NCI-H345 treated with DMSO at 0.1 percent for 48 hours (cell line): ENCODE measurements around the gene TAF1L.
"Not testable (repeated sequence)": the region's sequence is repeated elsewhere in the genome, so short reads cannot be mapped to it uniquely, and the experiment has no call there.

Source experiments
- DNase-seq: peaks from one replicate; lab custom pipeline; 2025; ENCODE audit not compliant: unreplicated experiment; lab: John Stamatoyannopoulos, UW

TAF1L gene, protein sequence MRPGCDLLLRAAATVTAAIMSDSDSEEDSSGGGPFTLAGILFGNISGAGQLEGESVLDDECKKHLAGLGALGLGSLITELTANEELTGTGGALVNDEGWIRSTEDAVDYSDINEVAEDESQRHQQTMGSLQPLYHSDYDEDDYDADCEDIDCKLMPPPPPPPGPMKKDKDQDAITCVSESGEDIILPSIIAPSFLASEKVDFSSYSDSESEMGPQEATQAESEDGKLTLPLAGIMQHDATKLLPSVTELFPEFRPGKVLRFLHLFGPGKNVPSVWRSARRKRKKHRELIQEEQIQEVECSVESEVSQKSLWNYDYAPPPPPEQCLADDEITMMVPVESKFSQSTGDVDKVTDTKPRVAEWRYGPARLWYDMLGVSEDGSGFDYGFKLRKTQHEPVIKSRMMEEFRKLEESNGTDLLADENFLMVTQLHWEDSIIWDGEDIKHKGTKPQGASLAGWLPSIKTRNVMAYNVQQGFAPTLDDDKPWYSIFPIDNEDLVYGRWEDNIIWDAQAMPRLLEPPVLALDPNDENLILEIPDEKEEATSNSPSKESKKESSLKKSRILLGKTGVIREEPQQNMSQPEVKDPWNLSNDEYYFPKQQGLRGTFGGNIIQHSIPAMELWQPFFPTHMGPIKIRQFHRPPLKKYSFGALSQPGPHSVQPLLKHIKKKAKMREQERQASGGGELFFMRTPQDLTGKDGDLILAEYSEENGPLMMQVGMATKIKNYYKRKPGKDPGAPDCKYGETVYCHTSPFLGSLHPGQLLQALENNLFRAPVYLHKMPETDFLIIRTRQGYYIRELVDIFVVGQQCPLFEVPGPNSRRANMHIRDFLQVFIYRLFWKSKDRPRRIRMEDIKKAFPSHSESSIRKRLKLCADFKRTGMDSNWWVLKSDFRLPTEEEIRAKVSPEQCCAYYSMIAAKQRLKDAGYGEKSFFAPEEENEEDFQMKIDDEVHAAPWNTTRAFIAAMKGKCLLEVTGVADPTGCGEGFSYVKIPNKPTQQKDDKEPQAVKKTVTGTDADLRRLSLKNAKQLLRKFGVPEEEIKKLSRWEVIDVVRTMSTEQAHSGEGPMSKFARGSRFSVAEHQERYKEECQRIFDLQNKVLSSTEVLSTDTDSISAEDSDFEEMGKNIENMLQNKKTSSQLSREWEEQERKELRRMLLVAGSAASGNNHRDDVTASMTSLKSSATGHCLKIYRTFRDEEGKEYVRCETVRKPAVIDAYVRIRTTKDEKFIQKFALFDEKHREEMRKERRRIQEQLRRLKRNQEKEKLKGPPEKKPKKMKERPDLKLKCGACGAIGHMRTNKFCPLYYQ (N-terminal part only)

DNA sequence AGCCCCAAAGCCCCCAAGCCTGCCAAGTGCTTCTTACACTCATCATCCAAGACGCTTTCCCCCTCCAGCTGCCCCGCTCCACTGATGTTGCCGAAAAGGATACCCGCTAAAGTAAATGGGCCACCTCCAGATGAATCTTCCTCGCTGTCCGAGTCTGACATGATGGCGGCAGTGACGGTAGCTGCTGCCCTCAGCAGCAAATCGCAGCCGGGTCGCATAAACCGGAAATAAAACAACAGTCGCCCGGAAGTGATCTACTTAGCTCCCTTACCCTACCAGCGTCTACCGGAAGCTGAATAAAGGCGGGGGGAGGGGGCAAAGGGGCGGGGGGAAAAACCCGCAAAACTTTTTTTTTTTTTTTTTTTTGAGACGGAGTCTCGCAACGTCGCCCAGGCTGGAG, at the start of gene TAF1L:
TSS of gene TAF1L (minus strand) at position 308 of the 400 bp plus-strand sequence. CDS start at position 218, 90 bp downstream.
- no peak for DNase-seq

DNA sequence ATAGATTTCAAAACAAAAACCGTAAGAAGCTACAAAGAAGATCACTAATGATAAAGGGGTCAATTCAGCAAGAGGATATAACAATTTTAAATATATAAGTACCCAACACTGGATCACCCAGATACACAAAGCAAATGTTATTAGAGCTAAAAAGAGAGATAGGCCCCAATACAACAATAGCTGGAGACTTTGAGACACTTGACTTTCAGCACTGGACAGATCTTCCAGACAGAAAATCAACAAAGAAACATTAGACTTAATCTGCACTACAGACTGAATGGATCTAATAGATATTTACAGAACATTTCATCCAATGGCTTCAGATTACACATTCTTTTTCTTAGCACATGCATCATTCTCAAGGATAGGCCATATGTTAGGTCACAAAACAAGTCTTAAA, 46.3 kb upstream of the TAF1L start:
- DNase-seq: no peak

DNA sequence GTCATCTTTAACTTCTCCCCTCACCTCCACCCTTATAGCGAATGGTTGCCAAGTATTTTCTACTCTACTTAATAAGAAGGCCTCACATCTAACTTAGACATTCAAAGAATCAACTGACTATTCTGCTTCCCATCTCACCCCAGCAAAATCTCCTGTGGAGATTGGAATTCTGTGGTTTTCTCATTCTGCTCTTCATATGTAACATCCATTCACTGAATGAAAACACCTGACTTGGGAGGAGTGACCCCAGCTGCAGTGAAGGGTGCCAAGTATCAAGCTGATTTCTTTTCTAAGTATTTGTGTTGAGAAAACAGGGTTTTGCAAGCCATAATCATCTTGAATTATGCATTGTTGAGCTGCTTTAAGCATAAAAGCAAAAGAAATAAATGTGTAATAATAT, 42.5 kb upstream of the TAF1L start:
- no peak for DNase-seq

DNA sequence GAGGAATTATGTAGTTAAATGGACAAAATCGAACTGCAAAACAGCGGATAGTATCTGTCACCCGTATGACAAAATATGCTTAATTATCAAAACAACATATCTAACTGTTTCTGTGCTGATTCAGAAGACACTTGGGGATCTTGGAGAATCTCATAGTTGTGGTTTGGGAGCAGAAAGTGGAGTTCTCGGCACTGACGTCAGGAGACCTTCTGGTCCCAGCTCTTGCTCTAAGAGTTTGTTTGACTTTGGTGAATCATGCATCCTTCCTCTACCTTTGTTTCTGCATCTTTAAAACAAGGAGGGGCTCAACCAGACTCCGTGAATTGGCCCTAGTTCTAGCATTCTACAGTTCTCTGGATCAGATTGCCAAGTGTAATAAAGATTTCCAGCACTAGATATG, 37.0 kb upstream of the TAF1L start:
- no peak for DNase-seq

DNA sequence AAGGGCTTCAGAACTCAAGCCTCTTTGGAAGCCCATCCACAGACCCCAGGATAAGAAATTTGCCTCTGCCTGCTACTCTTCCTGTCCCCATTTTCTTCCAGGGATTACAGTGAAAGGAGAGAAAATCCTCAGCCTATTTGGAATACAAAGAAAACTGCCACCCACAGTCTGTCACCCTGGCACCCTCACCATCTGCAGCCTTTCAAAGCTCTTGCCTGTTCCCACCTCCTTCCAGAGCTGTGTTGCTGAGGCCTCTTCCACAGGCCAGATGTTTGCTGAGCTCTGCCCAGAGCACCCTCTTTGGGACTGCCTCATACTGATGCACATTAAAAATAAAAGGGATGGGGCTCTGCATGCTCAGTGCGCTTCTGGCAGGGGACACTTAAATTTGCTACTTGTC, 35.9 kb upstream of the TAF1L start:
- DNase-seq: no peak

DNA sequence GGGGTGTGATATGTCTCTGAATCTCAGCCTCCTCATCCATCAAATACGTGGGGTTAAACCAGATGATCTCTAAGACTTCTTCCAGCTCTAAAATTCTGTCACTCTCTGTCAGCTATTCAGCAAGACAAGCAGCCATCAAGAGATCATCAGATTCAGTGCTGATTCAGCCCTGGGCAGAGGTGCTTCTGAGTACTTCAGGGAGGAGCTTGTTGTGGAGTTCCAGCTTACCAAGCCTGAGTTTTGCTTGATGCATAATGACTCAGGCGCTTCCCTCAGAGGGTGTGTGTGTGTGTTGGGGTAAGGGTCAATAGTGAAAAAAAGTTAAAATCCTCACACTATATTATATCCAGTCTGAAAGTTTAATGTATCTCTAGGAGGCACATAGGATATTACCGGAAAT, 29.6 kb upstream of the TAF1L start:
- no peak for DNase-seq

DNA sequence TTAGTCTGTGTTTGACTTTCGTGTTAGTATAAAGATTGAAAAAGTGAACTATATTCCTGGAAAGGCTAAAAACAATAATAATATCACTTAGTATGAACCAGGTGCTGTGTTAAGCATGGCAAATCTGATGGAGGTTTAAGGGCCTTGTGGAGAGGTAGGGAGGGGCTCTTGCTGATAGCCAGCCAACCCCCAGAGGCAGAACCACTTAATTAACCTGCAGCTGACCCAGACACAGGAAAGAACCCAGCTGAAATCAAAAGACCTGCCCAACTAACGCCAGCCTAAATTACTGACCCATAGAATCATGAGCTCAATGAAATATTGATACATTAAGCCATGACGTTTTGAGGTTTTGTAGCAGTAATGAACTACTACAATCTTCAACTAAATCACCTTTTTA, 28.3 kb upstream of the TAF1L start:
- DNase-seq: no peak

DNA sequence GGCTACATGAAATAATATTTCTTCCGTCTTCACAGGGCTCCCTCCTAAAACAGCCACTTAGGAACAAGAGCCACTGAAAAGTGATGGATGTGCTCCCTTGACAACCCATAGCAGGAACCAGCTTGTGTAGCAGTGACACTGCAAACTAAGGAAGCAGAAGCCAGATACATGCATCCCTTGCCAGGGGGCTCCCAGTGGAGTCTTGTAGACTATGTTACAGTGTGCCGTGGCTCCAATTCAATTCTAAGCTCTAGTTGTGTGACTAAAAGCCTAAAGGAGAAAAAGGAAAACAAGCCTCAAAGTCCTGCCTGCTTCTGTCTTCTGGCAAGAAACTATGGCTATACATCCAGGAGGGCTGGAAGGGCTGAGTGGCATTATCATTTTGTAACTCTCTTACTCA, 12.2 kb upstream of the TAF1L start:
- no peak for DNase-seq

DNA sequence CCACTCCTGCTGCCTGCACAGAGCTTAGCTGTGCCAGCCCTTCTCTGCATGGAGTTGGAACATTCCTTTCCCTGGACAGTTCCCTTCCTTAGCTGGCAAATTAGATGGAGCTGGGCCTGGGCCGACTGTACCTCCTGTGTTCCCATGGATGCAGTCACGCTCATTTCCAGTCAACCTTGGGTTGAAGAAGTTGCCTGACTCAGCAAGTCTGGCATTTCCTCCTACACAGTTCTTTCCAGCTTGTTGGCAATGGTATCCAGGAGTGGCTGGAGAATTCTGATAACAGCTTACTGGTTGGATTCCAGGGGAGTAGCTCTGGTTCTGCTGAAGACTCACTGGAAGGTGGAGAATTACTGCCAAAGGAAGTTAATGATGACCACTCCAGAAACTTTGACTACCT, 9.2 kb upstream of the TAF1L start:
- no peak for DNase-seq

DNA sequence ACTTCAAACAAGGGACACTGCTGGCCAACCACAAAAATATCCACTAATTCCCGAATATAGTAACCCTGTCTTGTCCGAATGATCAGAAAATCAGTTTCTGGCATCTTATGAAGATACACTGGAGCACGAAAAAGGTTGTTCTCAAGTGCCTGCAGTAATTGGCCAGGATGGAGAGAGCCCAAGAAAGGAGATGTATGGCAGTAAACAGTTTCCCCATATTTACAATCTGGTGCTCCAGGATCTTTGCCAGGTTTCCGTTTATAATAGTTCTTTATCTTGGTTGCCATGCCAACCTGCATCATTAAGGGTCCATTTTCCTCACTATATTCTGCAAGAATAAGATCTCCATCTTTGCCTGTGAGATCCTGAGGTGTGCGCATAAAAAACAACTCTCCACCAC, 2.3 kb downstream of the TAF1L start:
- DNase-seq: not testable (repeated sequence)

DNA sequence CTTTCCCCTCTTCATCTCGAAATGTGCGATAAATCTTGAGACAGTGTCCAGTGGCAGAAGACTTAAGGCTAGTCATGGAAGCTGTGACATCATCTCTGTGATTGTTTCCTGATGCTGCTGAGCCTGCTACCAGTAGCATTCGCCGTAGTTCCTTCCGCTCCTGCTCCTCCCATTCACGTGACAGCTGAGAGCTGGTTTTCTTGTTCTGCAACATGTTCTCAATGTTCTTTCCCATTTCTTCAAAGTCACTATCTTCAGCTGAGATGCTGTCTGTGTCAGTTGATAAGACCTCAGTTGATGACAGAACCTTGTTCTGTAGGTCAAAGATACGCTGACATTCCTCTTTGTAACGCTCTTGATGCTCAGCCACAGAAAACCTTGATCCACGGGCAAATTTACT, 3.5 kb downstream of the TAF1L start:
- no peak for DNase-seq

DNA sequence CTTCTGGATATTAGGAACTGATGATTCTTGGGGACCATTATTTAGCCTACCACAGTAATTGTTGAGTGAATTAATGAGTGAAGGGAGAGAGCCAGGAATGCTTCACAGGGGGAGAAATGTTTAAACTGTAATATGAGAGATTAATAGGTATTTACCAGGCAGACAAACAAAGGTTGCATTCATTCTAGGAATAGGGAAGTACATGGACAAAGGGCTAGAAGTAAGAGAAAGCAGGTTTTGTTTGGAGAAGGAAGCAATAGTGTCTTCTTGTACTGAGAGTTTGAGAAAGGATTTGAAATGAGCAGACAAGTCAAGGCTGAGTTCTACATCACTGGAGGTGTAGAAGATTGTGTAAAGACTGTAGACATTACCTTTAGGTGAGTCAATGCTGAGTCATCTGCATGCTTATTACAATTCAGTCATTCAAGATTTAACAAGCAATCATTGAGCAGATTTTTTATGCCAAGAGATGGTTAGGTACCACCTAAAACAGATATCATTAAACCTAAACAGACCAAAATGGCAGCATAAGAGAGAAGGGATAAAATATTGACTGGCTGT, 8.0 kb downstream of the TAF1L start:
- DNase-seq: no peak

DNA sequence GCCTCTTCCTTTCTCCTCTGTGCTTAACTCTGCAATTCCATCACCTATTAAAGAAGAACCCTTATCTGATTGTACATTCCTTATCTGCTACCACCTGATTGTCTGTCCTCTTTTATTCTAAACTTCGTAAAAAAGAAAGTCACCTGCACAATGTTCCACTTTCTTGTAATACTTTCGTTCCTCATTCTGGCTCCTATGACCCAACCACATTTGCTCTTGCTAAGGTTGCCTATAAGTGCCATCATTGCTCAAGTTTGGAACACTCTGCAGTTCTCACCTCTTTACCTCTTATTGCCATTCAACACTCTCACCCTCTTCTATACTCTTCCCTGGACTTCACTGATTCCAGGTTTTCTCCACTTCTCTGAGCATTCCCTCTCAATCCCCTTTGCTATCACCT, 10.1 kb downstream of the TAF1L start:
- DNase-seq: no peak

DNA sequence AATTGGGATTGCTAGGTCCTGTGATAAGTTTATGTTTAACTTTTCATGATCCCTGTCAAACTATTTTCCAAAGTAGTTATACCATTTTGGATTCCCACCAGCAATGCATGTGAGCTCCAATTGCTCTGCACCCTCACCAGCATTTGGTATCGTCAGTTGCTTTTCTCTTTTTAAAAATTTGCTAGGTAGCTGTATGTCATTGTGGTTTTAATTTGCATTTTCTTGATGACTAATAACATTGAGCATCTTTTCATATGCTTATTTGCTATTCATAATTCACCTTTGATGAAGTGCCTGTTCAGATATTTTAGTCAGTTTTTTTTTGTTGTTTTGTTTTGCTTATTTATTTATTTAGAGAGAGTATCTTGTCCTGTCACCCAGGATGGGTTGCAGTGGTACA, 12.5 kb downstream of the TAF1L start:
- no peak for DNase-seq

DNA sequence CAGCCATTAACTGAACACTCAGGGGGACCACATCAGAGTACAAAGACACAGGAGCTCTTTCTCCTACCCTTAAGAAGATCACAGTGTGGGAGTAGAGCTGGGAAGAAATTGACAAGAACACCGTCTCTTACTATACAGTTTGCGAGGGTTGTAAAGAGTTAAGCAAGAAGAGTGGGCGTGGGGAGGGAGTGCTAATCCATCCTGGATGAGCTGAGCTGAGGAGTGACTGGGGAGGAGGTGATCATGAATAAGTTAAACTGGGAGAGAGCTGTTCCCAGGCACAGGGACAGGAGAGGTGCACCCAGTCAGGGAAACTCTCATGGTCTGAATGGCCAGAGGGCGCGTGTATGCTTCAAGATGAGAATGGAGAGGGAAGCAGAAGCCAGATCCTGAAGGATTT, 17.2 kb downstream of the TAF1L start:
- DNase-seq: no peak

DNA sequence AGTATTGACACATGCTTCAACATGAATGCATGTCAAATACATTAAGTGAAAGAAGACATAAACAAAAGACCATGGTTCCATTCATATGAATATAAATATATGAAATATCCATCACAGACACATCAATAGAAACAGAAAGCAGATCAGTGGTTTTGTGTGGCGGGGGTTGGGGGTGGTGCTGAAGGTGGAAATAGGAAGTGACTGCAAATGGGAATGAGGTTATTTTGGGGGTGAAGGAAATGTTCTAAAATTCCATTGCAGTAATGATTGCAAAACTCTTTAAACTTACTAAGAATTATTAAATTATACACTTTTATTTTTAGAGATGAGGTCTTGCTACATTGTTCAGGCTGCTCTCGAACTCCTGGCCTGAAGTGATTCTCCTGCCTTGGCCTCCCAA, 28.7 kb downstream of the TAF1L start:
- DNase-seq: no peak

DNA sequence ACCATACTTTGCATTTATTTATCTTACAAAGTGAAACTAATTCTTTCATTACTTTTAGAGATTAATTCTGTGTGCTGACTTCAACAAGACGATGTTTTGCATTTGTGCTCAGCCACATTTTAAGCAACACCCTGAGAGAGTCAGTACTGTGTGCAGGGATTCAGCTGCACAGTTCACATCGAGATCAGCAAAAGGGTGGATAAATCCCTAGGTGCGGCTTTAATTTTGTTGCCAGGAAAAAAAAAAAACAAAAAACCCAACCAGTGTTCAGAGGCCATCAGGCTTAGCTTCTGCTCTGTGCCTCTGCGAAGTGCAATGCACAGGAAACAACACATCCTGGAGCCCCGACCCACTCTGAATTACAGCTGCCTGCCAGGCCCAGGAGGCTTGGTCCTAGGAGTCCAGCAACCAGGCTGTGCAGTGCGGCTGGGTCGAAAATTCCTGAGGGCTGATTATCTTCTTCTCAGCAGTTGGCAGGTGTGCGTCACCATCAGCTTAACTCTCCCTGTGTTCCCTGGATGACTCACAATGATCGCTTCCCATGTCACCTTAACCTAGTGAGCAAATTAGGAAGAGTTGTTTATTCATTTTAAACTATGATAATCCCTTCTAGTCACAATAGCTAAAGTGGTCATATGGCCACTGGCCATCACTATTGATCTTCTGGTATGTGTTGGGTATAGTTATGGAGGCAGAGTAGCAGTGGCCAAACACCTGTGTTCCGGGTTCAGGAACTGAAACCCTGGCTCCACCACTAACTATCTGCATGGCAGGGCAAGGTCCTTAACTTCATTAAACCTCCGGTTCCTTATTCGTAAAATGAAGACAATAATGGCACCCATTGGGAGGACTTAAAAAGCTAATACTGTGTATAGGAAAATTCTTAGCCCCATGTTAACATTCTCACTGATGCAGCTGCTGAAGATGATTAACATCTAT, 31.3 kb downstream of the TAF1L start:
- DNase-seq: no peak

DNA sequence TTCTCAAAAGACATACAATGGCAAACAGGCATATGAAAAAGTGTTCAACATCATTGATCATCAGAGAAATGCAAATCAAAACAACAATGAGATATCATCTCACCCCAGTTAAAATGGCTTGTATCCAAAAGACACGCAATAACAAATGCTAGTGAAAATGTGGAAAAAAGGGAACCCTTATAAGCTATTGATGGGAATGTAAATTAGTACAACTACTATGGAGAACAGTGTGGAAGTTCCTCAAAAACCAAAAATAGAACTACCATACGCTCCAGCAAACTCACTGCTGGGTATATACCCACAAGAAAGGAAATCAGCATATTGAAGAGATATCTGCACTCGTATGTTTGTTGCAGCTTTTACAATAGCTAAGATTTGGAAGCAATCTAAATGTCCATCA, 36.4 kb downstream of the TAF1L start:
- DNase-seq: not testable (repeated sequence)

DNA sequence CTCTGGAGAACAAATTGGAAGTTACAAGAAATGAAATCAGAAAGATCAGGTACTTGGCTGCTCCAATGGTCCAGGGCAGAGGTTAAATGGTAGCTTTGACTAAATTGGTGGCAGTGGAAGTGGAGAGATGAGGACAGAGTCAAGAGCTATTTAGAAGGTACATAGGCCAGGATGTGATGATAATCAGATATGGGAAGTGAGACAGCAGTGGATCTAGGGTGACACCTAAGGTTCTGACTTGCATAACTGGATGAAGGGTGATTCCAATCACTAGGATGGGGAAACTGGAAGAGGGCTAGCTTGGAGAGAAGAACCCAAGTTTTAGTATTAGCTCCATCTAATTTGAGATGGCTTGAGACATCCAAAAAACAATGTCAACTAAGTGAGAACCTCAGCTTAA, 38.5 kb downstream of the TAF1L start:
- DNase-seq: no peak
